GM19193 (cell line): ENCODE measurements around the gene POC1B.

Experiments
- POLR2A ChIP-seq: IDR thresholded peaks from 4 replicates; pipeline ENCODE4 v1.6.1; 2011; ENCODE audit not compliant: insufficient read depth, insufficient read length; ENCODE audit errors: extremely low read depth

The POC1B gene

DNA sequence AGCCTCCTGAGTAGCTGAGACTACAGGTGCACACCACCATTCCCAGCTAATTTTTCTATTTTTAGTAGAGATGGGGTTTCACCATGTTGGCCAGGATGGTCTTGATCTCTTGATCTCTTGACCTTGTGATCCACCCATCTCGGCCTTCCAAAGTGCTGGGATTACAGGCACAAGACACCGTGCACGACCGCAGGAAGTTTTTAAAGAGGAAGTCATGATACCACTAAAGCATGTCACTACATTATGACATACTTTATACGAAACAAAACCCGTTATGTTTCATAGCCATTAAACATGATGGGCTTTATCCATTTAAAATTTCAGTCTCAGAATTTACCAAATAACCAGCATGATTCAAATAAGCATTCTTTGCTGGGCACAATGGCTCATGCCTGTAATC lies 89.8 kb downstream of the POC1B start:
- no peak for TF ChIP-seq POLR2A

- no peak for TF ChIP-seq POLR2A
Measured at GRCh38 chr12:89433634-89434033, 92.2 kb downstream of the POC1B start.

DNA sequence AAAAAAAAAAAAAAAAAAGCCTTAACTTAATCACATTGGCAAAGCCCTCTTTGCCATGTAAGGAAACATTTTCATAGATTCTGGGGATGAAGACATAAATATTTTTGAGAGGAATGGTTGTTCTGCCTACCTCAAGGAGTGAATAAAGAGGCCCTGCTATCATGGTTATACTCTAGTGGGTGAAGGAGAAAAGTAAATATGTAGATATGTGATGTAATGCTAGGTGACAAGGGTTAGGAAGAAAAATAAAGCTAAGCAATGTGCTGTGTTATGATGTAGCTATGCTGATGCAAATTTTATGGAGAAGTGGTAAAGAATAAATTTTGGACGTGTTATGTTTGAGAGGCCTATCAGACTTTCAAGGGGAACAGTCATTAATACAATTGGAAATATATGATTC lies 93.5 kb downstream of the POC1B start:
- no peak for TF ChIP-seq POLR2A

DNA sequence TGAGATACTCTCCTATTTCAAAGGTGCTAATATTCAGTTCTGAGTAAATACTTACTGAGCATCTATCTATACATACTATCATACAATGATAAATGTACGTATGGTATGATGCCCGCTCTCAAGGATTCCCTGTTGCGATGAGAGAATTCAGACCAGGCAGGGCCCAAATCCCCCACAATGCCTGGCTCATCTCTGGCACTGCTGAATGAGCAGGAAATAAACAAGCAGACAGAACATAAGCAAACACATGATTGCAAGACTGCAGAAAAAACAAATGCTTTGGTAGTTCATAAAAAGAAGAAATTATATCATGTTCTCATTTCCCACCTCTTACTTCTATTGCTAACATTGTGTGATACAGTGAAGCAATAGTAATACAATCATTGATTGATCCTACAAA lies 96.3 kb downstream of the POC1B start:
- TF ChIP-seq POLR2A, result no peak

- TF ChIP-seq POLR2A, result no peak
Measured at GRCh38 chr12:89427508-89428156, 98.2 kb downstream of the POC1B start.

DNA sequence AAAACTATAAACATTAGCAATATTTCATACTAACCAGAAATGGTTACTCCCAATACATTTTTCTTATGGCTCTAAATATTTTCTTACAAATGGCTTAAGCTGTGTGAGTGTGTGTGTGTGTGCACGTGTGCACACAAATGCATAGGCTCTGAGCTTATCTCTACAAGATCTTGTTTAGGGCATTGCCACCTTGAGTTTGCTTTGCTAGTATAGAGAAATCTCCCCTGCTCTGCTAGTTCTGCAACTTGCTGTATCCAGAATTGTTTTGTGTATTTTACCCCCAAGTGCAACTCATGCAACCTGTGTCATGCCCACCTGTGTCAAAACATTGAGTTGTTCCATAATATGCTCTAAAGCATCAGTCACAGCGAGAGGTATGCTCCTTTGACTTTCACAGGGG lies 101.0 kb downstream of the POC1B start:
- no peak for TF ChIP-seq POLR2A

DNA sequence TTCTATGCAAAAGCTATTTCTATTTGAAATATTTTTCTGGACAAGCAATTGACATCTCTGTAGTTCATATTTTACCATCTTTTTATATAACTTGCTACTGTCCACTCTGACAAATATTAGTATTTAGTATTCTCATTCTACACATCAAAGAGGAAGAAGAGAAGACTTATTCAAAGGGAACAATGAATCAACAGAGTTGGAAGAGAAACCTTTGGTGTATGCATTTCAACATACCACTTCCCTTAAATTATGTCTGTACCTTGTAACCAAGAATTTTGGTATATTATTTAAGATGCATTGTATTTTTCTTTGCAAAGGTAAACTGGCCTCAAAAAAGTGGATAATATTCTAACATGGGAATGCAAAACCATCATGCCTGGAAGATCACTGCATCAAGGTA lies 101.5 kb downstream of the POC1B start:
- no peak for TF ChIP-seq POLR2A

- no peak for TF ChIP-seq POLR2A
Measured at GRCh38 chr12:89421092-89421835, 104.6 kb downstream of the POC1B start.

DNA sequence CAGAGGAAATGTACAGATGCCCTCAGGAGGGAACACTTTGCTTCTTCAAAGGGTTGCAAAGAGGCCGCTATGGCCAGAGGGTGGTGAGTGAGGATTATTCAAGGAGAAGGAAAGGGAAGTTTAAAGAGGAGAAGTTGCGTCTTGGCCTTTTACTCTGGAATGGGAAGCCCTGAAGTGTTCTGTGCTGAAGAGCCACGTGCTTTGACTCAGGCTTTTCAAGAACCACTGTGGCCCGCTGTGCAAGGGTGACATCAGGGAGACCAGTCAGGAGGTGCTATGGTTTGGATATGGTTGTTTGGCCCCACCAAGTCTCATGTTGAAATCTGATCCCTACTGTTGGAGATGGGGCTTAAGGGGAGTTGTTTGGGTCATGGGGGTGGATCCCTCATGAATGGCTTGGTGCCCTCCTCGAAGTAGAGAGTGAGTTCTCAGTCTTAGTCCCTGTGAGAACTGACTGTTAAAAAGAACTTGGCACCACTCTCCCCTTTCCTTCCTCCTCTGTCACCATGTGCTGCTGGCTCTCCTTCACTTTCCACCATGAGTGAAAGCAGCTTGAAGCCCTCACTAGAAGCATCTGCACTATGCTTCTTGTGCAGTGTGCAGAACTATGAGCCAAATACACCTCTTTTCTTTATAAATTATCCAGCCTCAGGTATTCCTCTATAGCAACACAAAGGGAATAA lies 107.5 kb downstream of the POC1B start:
- no peak for TF ChIP-seq POLR2A

- no peak for TF ChIP-seq POLR2A
Measured at GRCh38 chr12:89417246-89417977, 108.4 kb downstream of the POC1B start.

- TF ChIP-seq POLR2A, result no peak
Measured at GRCh38 chr12:89416049-89416792, 109.6 kb downstream of the POC1B start.

DNA sequence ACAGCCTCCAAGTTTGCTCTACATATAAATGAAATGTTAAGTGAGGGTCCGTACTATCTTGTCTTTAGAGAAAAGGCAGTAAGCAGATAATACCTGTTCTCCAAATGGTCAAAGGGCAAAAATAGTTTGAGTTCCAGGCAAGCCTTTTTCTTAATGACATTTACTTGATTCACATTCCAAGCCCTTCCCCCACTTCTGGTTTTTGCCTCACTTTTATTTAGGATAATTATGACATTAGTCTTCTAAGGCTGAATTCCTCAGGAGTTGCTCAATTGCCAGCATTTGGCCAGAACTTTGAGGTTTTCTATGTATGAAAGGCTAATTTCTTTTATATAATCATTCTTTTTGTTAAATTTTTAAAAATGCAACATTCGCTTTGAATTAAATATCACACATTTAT lies 111.0 kb downstream of the POC1B start:
- no peak for TF ChIP-seq POLR2A

GRCh38 chr12:89414322-89414721 lies 111.5 kb downstream of the POC1B start:
- no peak for TF ChIP-seq POLR2A

GRCh38 chr12:89413234-89413633 lies 112.6 kb downstream of the POC1B start:
- no peak for TF ChIP-seq POLR2A
